ENCODE measurements around the gene C8G. TPM values are rescaled to one million over a fixed set of nuclear protein-coding genes. Genes with fewer than 3 reads are reported as not detected.

The C8G gene
- total RNA-seq, 1 donor from 2014 or later: 0.98 TPM

DNA sequence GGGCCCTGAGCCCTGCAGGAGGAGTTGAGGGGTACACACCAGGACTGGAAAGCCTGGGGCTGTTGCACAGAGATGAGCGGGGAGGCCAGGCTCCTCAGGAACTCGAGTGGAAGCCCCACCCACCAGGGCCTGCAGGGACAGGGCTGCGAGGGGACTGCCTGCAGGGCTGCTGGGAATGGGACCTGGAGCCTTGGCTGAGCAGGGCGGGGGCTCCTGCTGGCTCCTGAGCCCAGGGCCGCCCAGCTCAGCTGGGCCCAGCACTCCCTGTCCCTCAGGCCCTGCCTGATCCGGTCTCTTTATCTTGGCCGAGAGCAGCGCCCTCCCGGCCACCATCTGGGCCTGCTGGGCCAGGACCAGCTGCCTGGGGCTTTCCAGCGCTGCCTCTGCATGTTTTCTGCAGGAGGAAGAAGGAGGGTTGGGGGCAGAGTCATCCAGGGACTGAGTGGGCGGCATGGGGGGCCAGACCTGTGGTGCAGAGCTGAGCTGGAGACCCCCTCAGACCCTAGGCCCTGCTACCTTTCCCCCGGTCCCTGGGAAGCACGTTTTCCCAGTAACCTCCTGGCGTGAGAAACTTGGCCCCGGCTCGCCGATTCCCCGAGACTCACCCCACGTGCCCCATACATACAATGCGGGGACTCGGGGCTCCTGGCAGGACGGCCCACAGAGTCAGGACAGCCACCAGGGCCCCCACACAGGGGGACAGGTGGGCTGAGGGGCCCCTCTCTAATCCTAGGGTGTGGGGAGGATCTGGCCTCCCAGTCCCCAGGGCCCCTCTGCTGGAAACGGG, 16.4 kb downstream of the C8G start:
- TF ChIP-seq, protein P1, sequence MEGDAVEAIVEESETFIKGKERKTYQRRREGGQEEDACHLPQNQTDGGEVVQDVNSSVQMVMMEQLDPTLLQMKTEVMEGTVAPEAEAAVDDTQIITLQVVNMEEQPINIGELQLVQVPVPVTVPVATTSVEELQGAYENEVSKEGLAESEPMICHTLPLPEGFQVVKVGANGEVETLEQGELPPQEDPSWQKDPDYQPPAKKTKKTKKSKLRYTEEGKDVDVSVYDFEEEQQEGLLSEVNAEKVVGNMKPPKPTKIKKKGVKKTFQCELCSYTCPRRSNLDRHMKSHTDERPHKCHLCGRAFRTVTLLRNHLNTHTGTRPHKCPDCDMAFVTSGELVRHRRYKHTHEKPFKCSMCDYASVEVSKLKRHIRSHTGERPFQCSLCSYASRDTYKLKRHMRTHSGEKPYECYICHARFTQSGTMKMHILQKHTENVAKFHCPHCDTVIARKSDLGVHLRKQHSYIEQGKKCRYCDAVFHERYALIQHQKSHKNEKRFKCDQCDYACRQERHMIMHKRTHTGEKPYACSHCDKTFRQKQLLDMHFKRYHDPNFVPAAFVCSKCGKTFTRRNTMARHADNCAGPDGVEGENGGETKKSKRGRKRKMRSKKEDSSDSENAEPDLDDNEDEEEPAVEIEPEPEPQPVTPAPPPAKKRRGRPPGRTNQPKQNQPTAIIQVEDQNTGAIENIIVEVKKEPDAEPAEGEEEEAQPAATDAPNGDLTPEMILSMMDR (conservative IDR thresholded peaks at IDR 0.05): no peak
- Mint-ChIP-seq H3K36me3 (ENCODE audit: low read depth) (no peaks in the 10 kb centered on the region), H3K27ac (ENCODE audit: unreplicated experiment) (peak overlapping the region; percentile 12), H3K9me3 (peaks cover 4% of the 10 kb centered on the region), H3K27me3 (ENCODE audit: low read depth) (no peaks in the 10 kb centered on the region), H3K4me3 (no peak overlapping the region), H3K4me1 (peaks cover 15% of the 10 kb centered on the region)
- DNase-seq (ENCODE audit: low read depth, low spot score): no peak

DNA sequence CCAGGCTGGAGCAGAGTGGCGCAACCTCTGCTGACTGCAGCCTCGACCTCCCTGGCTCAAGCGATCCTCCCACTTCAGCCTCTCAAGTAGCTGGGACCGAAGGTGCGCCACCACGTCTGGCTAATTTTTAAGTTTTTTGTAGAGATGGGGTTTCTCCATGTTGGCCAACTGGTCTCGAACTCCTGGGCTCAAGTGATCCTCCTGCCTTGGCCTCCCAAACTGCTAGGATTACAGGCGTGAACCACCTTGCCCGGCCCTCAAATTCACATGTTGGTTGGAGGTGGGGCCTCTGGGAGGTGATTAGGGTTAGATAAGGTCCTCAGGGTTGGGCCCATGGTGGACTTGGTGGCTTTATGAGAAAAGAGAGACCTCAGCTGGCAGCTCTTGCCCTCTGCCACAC, 17.1 kb downstream of the C8G start:
- Mint-ChIP-seq H3K27me3 (ENCODE audit: low read depth) (no peaks in the 10 kb centered on the region), H3K36me3 (ENCODE audit: low read depth) (no peaks in the 10 kb centered on the region), H3K27ac (ENCODE audit: unreplicated experiment) (no peak overlapping the region), H3K4me1 (peaks cover 16% of the 10 kb centered on the region), H3K9me3 (no peaks in the 10 kb centered on the region), H3K4me3 (no peak overlapping the region)
- no peak for DNase-seq (ENCODE audit: low read depth, low spot score)
- TF ChIP-seq, protein P1 (conservative IDR thresholded peaks at IDR 0.05): no peak

DNA sequence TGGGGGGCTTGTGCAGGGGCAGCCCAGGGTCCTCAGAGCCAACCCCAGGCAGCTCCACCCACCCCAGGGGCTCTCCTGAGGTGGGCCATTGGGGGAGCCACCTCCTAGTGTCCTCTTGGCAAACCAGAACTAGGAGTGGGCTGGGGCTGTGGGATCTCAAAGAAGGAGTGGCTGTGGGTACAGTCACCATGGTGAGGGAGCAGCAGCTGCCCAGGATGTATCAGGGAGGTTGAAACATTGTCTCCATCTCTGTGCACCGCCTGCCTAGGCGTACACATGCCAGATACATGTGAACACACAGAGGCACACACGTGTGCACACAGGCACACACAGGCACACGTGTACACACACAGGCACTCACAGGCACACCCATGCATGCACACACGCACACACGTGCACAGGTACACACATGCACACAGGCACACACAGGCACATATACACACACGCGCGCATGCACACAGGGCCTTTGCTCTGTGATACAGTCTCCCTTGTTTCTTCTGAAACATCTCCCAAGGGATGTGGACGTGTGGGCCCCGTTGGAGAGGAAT, 17.7 kb downstream of the C8G start:
- H3K9me3 Mint-ChIP-seq: no peaks in the 10 kb centered on the region
- H3K36me3 Mint-ChIP-seq (ENCODE audit: low read depth): no peaks in the 10 kb centered on the region
- H3K4me1 Mint-ChIP-seq: peaks cover 16% of the 10 kb centered on the region
- no peak for DNase-seq (ENCODE audit: low read depth, low spot score)
- no peaks in the 10 kb centered on the region for H3K27me3 Mint-ChIP-seq (ENCODE audit: low read depth)
- H3K27ac Mint-ChIP-seq (ENCODE audit: unreplicated experiment): peak overlapping the region; percentile 57
- H3K4me3 Mint-ChIP-seq: no peak overlapping the region
- TF ChIP-seq, protein P1 (conservative IDR thresholded peaks at IDR 0.05): no peak

DNA sequence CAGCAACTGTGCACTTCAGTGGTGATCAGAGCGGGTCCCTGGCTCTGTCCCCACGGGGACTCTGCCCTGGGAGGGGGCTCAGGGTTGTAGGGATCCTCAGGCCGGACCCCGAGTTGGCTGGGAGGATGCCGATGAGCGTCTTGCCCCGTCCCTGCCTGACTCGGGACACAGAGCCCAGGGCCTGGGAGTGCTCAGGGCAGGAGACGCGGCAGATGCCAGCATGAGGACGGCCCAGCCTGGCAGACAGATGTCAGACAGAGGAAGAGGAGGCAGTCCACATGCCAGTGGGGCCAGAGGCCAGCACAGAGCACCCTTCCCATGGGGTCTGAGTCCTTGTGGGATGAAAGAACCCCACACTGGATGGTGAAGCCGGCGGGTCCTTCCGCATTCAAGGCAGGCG, 18.3 kb downstream of the C8G start:
- Mint-ChIP-seq H3K4me3 (no peak overlapping the region), H3K4me1 (peaks cover 16% of the 10 kb centered on the region), H3K9me3 (no peaks in the 10 kb centered on the region), H3K27me3 (ENCODE audit: low read depth) (no peaks in the 10 kb centered on the region), H3K36me3 (ENCODE audit: low read depth) (no peaks in the 10 kb centered on the region), H3K27ac (ENCODE audit: unreplicated experiment) (no peak overlapping the region)
- DNase-seq (ENCODE audit: low read depth, low spot score): no peak
- TF ChIP-seq, protein P1 (conservative IDR thresholded peaks at IDR 0.05): no peak

DNA sequence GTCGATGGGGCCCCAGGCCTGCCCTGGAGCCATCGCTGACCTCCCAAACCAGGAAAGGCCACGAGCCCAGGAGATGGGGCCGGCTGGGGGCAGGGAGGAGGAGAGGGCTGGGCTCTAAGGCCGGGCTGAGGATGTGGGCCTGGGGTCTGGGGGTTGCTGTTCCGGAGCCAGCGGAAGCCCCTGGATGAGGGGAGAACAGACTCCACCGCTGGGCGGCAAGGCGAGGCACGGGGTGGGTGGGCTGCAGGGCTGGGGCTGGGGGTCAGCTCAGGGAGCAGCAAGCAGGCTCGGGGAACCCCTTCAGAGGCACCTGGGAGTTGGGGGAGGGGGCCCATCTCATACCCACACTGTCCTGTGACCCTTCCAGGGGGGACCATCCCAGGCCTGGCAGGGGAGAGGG, 18.7 kb downstream of the C8G start:
- Mint-ChIP-seq H3K9me3 (no peaks in the 10 kb centered on the region), H3K4me1 (peaks cover 16% of the 10 kb centered on the region), H3K27ac (ENCODE audit: unreplicated experiment) (no peak overlapping the region), H3K36me3 (ENCODE audit: low read depth) (no peaks in the 10 kb centered on the region), H3K27me3 (ENCODE audit: low read depth) (no peaks in the 10 kb centered on the region), H3K4me3 (no peak overlapping the region)
- no peak for DNase-seq (ENCODE audit: low read depth, low spot score)
- TF ChIP-seq, protein P1 (conservative IDR thresholded peaks at IDR 0.05): no peak
